ENCODE data around the gene RHOBTB1.
A peak's percentile ranks its signal among the peaks of the same experiment; 100 is the strongest.

Gene RHOBTB1

GRCh38 chr10:60944058-60944909, at the start of gene RHOBTB1:
Gene RHOBTB1 (minus strand): TSS chr10:60944185. CDS start chr10:60911542, 32,643 bp downstream.
- no peaks in the 10 kb centered on the region for H3K27me3 ChIP-seq
- H3K4me2 ChIP-seq, result peak within 1 kb of the TSS; percentile 78 to 95 (median 94)
- no peaks in the 10 kb centered on the region for H3K9me3 ChIP-seq (replicated peaks in 1 of 11)
- H3K27ac ChIP-seq, result peak within 1 kb of the TSS; percentile 78 to 97 (median 94)
- H3K4me1 ChIP-seq, result peaks cover 19 to 45% (median 25%) of the 10 kb centered on the region in 10 experiments
- H3K4me3 ChIP-seq, result peak within 1 kb of the TSS; percentile 72 to 92 (median 86)
- H3K9ac ChIP-seq, result peak within 1 kb of the TSS; percentile 86 to 96 (median 93)
- TF ChIP-seq Cebpa-rat (IDR thresholded peaks at IDR 0.05), result no peak
- H4K20me1 ChIP-seq, result no peaks in the 10 kb centered on the region
- no peaks in the 10 kb centered on the region for H3K36me3 ChIP-seq

- no peaks in the 10 kb centered on the region for H3K9me3 ChIP-seq (replicated peaks in 1 of 11)
- H3K4me1 ChIP-seq, result 0 out of 20 replicates have a peak, but pooled peaks cover 0 to 5% (median 0%) of the 10 kb centered on the region in 10 experiments
- H3K27ac ChIP-seq, result no peak overlapping the region
- no peak for TF ChIP-seq Cebpa-rat (IDR thresholded peaks at IDR 0.05)
- H3K4me2 ChIP-seq, result no peak overlapping the region
- no peaks in the 10 kb centered on the region for H3K27me3 ChIP-seq
- H3K9ac ChIP-seq, result no peak overlapping the region
- no peaks in the 10 kb centered on the region for H4K20me1 ChIP-seq
- no peaks in the 10 kb centered on the region for H3K36me3 ChIP-seq
- no peak overlapping the region for H3K4me3 ChIP-seq
Measured at GRCh38 chr10:60992636-60993035, 48.7 kb upstream of the RHOBTB1 start.

GRCh38 chr10:60990663-60991062, 46.7 kb upstream of the RHOBTB1 start:
- no peaks in the 10 kb centered on the region for H4K20me1 ChIP-seq
- no peak overlapping the region for H3K27ac ChIP-seq
- H3K4me2 ChIP-seq, result no peak overlapping the region
- no peak overlapping the region for H3K9ac ChIP-seq
- no peaks in the 10 kb centered on the region for H3K9me3 ChIP-seq (replicated peaks in 1 of 11)
- no peaks in the 10 kb centered on the region for H3K36me3 ChIP-seq
- H3K4me1 ChIP-seq, result 0 out of 20 replicates have a peak, but pooled peaks cover 0 to 5% (median 0%) of the 10 kb centered on the region in 10 experiments
- no peaks in the 10 kb centered on the region for H3K27me3 ChIP-seq
- TF ChIP-seq Cebpa-rat (IDR thresholded peaks at IDR 0.05), result no peak
- no peak overlapping the region for H3K4me3 ChIP-seq

GRCh38 chr10:60989400-60989876, 45.5 kb upstream of the RHOBTB1 start:
- Histone ChIP-seq H3K9ac (no peak overlapping the region), H3K27me3 (no peaks in the 10 kb centered on the region), H3K27ac (no peak overlapping the region), H3K4me3 (no peak overlapping the region), H3K4me2 (0 out of 22 replicates have a peak overlapping the region, but pooled peaks of 1 of the 11 experiments have one; percentile 24), H3K9me3 (replicated peaks in 1 of 11) (no peaks in the 10 kb centered on the region), H3K36me3 (no peaks in the 10 kb centered on the region), H3K4me1 (0 out of 20 replicates have a peak, but pooled peaks cover 0 to 5% (median 0%) of the 10 kb centered on the region in 10 experiments), H4K20me1 (no peaks in the 10 kb centered on the region)
- no peak for TF ChIP-seq Cebpa-rat (IDR thresholded peaks at IDR 0.05)

GRCh38 chr10:60986791-60987190, 42.8 kb upstream of the RHOBTB1 start:
- H3K4me1 ChIP-seq, result 0 out of 20 replicates have a peak, but pooled peaks cover 0 to 5% (median 0%) of the 10 kb centered on the region in 10 experiments
- no peak overlapping the region for H3K27ac ChIP-seq
- no peak for TF ChIP-seq Cebpa-rat (IDR thresholded peaks at IDR 0.05)
- no peaks in the 10 kb centered on the region for H3K27me3 ChIP-seq
- H3K9ac ChIP-seq, result no peak overlapping the region
- H3K4me2 ChIP-seq, result no peak overlapping the region
- no peaks in the 10 kb centered on the region for H3K9me3 ChIP-seq (replicated peaks in 1 of 11)
- H3K4me3 ChIP-seq, result no peak overlapping the region
- no peaks in the 10 kb centered on the region for H4K20me1 ChIP-seq
- no peaks in the 10 kb centered on the region for H3K36me3 ChIP-seq

GRCh38 chr10:60985951-60986350, 42.0 kb upstream of the RHOBTB1 start:
- no peak for TF ChIP-seq Cebpa-rat (IDR thresholded peaks at IDR 0.05)

GRCh38 chr10:60980997-60981396, 37.0 kb upstream of the RHOBTB1 start:
- Histone ChIP-seq H3K4me1 (peaks cover 0 to 8% (median 0%) of the 10 kb centered on the region in 10 experiments; a peak in 2 of 20 replicates), H3K4me2 (no peak overlapping the region), H3K36me3 (no peaks in the 10 kb centered on the region), H3K27ac (no peak overlapping the region), H3K9me3 (replicated peaks in 1 of 11) (no peaks in the 10 kb centered on the region), H3K4me3 (no peak overlapping the region), H4K20me1 (no peaks in the 10 kb centered on the region), H3K27me3 (no peaks in the 10 kb centered on the region), H3K9ac (no peak overlapping the region)
- TF ChIP-seq Cebpa-rat (IDR thresholded peaks at IDR 0.05), result no peak

More at GRCh38 chr10:60985951-60986350, 42.0 kb upstream of the RHOBTB1 start:
- Histone ChIP-seq H3K4me3 (no peak overlapping the region), H4K20me1 (no peaks in the 10 kb centered on the region), H3K4me2 (no peak overlapping the region), H3K27me3 (no peaks in the 10 kb centered on the region), H3K4me1 (0 out of 20 replicates have a peak, but pooled peaks cover 0 to 5% (median 0%) of the 10 kb centered on the region in 10 experiments), H3K27ac (no peak overlapping the region), H3K9me3 (replicated peaks in 1 of 11) (no peaks in the 10 kb centered on the region), H3K9ac (no peak overlapping the region), H3K36me3 (no peaks in the 10 kb centered on the region)

GRCh38 chr10:60979667-60980104, 35.7 kb upstream of the RHOBTB1 start:
- no peak overlapping the region for H3K4me2 ChIP-seq
- H3K36me3 ChIP-seq, result no peaks in the 10 kb centered on the region
- no peaks in the 10 kb centered on the region for H3K9me3 ChIP-seq (replicated peaks in 1 of 11)
- no peak for TF ChIP-seq Cebpa-rat (IDR thresholded peaks at IDR 0.05)
- H3K27ac ChIP-seq, result no peak overlapping the region
- H3K9ac ChIP-seq, result no peak overlapping the region
- H3K4me1 ChIP-seq, result peaks cover 0 to 16% (median 0%) of the 10 kb centered on the region in 10 experiments; a peak in 4 of 20 replicates
- H4K20me1 ChIP-seq, result no peaks in the 10 kb centered on the region
- no peaks in the 10 kb centered on the region for H3K27me3 ChIP-seq
- no peak overlapping the region for H3K4me3 ChIP-seq

GRCh38 chr10:60978287-60979115, 34.5 kb upstream of the RHOBTB1 start:
- Histone ChIP-seq H3K4me3 (no peak overlapping the region), H3K9ac (no peak overlapping the region), H3K4me2 (peak overlapping the region in 2 of 11 experiments; percentile 8 to 61; a peak in 3 of 22 replicates), H3K9me3 (replicated peaks in 1 of 11) (no peaks in the 10 kb centered on the region), H3K27ac (no peak overlapping the region), H3K27me3 (no peaks in the 10 kb centered on the region), H3K4me1 (peaks cover 0 to 19% (median 0%) of the 10 kb centered on the region in 10 experiments; a peak in 4 of 20 replicates), H3K36me3 (no peaks in the 10 kb centered on the region), H4K20me1 (no peaks in the 10 kb centered on the region)
- no peak for TF ChIP-seq Cebpa-rat (IDR thresholded peaks at IDR 0.05)
